Skeletal muscle cell (primary cell): ENCODE results near the gene PDE4B.

Source experiments
- DNase-seq: peaks from one replicate; pipeline ENCODE4 v3.0.0-alpha.2; 2010; ENCODE audit warnings: low read depth
- H3K4me3 ChIP-seq: 2 replicates; pipeline ENCODE4 v1.5.1; 2011; ENCODE audit warnings: low read depth, mild to moderate bottlenecking, control low read depth, low read length, moderate library complexity

Gene PDE4B

GRCh38 chr1:66351913-66352312 lies 559.2 kb downstream of the PDE4B start:
- no peak overlapping the region for H3K4me3 ChIP-seq
- no peak for DNase-seq

GRCh38 chr1:66352792-66353191 lies 560.1 kb downstream of the PDE4B start:
- no peak overlapping the region for H3K4me3 ChIP-seq
- DNase-seq = no peak

GRCh38 chr1:66353257-66353656 lies 560.6 kb downstream of the PDE4B start:
- no peak for DNase-seq
- no peak overlapping the region for H3K4me3 ChIP-seq

GRCh38 chr1:66354311-66355201 lies 561.9 kb downstream of the PDE4B start:
- H3K4me3 ChIP-seq = no peak overlapping the region
- no peak for DNase-seq

GRCh38 chr1:66355756-66356155 lies 563.1 kb downstream of the PDE4B start:
- no peak for DNase-seq
- H3K4me3 ChIP-seq = no peak overlapping the region

GRCh38 chr1:66356605-66357004 lies 563.9 kb downstream of the PDE4B start:
- H3K4me3 ChIP-seq = no peak overlapping the region
- DNase-seq = no peak

- no peak overlapping the region for H3K4me3 ChIP-seq
- no peak for DNase-seq
Observed at GRCh38 chr1:66357021-66357420, 564.3 kb downstream of the PDE4B start.

GRCh38 chr1:66357478-66358197 lies 564.9 kb downstream of the PDE4B start:
- no peak overlapping the region for H3K4me3 ChIP-seq
- DNase-seq = no peak

- no peak for DNase-seq
- no peak overlapping the region for H3K4me3 ChIP-seq
Observed at GRCh38 chr1:66359269-66359668, 566.6 kb downstream of the PDE4B start.

- no peak for DNase-seq
- H3K4me3 ChIP-seq = no peak overlapping the region
Observed at GRCh38 chr1:66359815-66360214, 567.1 kb downstream of the PDE4B start.

- H3K4me3 ChIP-seq = no peak overlapping the region
- DNase-seq = no peak
Observed at GRCh38 chr1:66360285-66360724, 567.6 kb downstream of the PDE4B start.

GRCh38 chr1:66364578-66365391 lies 572.1 kb downstream of the PDE4B start:
- DNase-seq = no peak
- no peak overlapping the region for H3K4me3 ChIP-seq

GRCh38 chr1:66365635-66366034 lies 572.9 kb downstream of the PDE4B start:
- H3K4me3 ChIP-seq = no peak overlapping the region
- no peak for DNase-seq

GRCh38 chr1:66366634-66367033 lies 573.9 kb downstream of the PDE4B start:
- no peak overlapping the region for H3K4me3 ChIP-seq
- no peak for DNase-seq

- DNase-seq = no peak
- no peak overlapping the region for H3K4me3 ChIP-seq
Observed at GRCh38 chr1:66367369-66367768, 574.7 kb downstream of the PDE4B start.

- no peak for DNase-seq
- H3K4me3 ChIP-seq = no peak overlapping the region
Observed at GRCh38 chr1:66368261-66368660, 575.6 kb downstream of the PDE4B start.

- no peak overlapping the region for H3K4me3 ChIP-seq
- DNase-seq = no peak
Observed at GRCh38 chr1:66370462-66370971, 577.8 kb downstream of the PDE4B start.

- H3K4me3 ChIP-seq = no peak overlapping the region
- no peak for DNase-seq
Observed at GRCh38 chr1:66371233-66372005, 578.7 kb downstream of the PDE4B start.

GRCh38 chr1:66372522-66373101 lies 579.9 kb downstream of the PDE4B start:
- no peak overlapping the region for H3K4me3 ChIP-seq
- DNase-seq = no peak
